AG04450 (cell line): Measurements from ENCODE around the gene DEPP1. TPM values are rescaled to one million over a fixed set of nuclear protein-coding genes. Genes with fewer than 3 reads are reported as not detected.

Experiments used
- CTCF ChIA-PET: fragments of 300-600, 350-600 bp; formaldehyde crosslinking; extraction: SDS; loops from one replicate; lab custom pipeline; 2022; ENCODE audit warnings: antibody characterized with exemption, inconsistent platforms; lab: Charles Lee
- POLR2A ChIA-PET: fragments of 350-600 bp; formaldehyde crosslinking; extraction: SDS; loops from one replicate; lab custom pipeline; 2021; ENCODE audit warnings: antibody characterized with exemption, inconsistent platforms; lab: Yijun Ruan, JAX
- DNase-seq: peaks from one replicate; pipeline ENCODE4 v3.0.0-alpha.2; 2011; ENCODE audit warnings: low read depth, low spot score
- H3K27ac ChIP-seq: one replicate; pipeline ENCODE4 v1.5.1; 2012; ENCODE audit warnings: low read depth, low read length, control low read depth
- H3K27me3 ChIP-seq: one replicate; pipeline ENCODE4 v1.6.0; 2012; ENCODE audit warnings: low read length; ENCODE audit not compliant: control insufficient read depth, insufficient read depth
- H3K4me3 ChIP-seq: 2 replicates; pipeline ENCODE4 v1.5.1; 2011; ENCODE audit warnings: mild to moderate bottlenecking, low read depth, low read length, control low read depth
- H3K9me3 ChIP-seq: 2 replicates; pipeline ENCODE4 v1.5.1; 2012; ENCODE audit warnings: low read length; ENCODE audit not compliant: control insufficient read depth, insufficient read depth
- polyA plus RNA-seq: library from polyadenylated mRNA; depleted of rRNA; stranded (reverse); fragments of >200 nt; gene quantifications from 2 replicates; pipeline ENCODE4 v1.2.3, GENCODE V29; 2011
- TF ChIP-seq, protein P1 (sequence below): IDR thresholded peaks from 2 replicates; pipeline ENCODE4 v1.5.1; 2011; ENCODE audit warnings: low read depth, low read length, control low read depth, inconsistent platforms

Gene DEPP1
- polyA plus RNA-seq, 1 experiment: 31.1 TPM

DNA sequence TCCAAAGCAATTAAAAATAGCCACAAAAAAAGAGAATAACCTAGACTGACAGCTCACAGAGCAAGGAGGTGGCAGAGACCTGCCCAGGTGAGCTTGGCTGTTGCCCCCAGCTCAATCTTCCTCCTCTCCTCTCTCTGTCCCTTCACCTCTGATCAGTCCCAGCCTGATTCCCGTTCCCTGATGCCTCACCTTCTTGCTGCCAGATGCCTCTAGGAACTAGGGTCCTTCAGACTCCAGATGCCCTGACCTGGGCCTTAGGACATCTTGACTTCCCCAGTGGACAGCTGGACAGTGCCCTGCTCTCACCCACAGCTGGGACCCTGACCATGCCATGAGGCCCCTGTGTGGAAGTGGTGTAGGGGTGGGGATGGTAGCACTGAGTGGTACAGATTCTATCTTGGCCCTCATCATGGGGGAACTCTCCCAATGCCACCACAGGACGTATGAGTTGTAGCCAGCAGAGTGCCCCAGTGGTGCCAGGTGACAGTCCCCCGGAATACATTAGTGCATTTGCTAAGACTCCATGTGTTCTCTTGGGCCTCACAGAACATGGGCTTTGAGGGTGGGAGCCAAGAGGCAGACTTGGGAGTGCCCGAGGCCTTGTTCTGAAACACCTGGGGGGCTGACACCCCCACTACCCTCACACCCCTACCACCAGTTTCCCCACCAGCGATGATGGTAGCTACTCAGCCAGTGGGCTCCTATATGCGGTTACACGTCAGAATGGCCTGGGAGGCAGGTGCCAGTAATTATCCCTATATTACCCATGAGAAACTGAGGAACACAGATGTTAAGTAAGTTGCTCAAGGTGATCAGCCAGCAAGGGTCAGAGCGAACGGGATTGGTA is 2.0 kb downstream of the DEPP1 start:
- Histone ChIP-seq H3K27ac (peak overlapping the region; percentile 47), H3K27me3 (no peaks in the 10 kb centered on the region), H3K9me3 (peaks cover 6% of the 10 kb centered on the region; the same call in 1 of the 2 replicates), H3K4me3 (peak overlapping the region; percentile 76)
- TF ChIP-seq, protein P1, sequence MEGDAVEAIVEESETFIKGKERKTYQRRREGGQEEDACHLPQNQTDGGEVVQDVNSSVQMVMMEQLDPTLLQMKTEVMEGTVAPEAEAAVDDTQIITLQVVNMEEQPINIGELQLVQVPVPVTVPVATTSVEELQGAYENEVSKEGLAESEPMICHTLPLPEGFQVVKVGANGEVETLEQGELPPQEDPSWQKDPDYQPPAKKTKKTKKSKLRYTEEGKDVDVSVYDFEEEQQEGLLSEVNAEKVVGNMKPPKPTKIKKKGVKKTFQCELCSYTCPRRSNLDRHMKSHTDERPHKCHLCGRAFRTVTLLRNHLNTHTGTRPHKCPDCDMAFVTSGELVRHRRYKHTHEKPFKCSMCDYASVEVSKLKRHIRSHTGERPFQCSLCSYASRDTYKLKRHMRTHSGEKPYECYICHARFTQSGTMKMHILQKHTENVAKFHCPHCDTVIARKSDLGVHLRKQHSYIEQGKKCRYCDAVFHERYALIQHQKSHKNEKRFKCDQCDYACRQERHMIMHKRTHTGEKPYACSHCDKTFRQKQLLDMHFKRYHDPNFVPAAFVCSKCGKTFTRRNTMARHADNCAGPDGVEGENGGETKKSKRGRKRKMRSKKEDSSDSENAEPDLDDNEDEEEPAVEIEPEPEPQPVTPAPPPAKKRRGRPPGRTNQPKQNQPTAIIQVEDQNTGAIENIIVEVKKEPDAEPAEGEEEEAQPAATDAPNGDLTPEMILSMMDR: no peak
- ChIA-PET CTCF (interaction anchor here (0.6 to 1.4 kb wide), 7 partner anchors 9 to 780 kb away, joined by 3 to 5 read pairs (median 3); no protein-coding TSS in a partner anchor), POLR2A (no interaction called here)
- DNase-seq: no peak

DNA sequence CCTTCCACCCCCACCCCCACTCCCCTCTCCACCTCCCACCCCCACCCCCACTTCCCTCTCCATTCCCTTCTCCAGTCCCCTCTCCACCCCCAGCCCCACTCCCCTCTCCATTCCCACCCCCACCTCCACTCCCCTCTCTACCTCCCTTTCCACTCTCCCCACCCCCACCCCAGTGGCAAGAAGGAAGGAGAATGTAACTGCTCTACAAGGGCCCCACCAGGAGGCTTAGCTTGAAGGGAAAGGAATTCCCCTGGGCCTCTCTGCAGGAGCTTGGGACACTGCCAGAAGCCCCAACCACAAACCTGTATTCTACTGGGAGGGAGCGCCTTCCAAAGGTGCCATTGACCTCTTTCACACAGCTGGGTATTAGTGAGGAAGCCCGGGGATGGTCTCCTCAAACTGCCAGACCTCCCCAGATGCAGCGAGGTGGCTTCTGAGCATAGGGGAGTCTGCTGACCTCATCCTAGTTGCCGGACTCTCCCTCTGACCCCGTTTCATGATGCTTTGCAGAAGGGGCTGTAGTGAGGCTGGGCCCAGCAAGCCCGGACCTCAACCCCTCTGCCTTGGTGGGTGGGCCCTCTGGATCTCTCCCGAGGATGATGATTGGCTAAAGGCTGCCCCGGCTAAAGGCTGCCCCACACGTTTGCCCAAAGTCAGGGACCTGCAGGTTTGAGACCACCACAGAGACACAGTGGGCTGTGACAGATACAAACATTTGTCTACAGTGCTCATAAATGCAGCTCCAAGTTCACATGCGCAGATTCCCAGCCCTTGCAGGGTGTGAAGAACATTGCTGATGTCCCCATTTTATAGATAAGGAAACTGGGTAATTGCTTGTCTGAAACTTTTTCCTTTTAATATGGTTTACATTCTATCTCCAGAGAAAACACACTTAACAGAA is 2.9 kb downstream of the DEPP1 start:
- TF ChIP-seq, protein P1: no peak; the same call in 1 of the 2 replicates
- H3K27me3 ChIP-seq: no peaks in the 10 kb centered on the region
- ChIA-PET CTCF (interaction anchor here (0.6 to 1.4 kb wide), 16 partner anchors 8 to 1550 kb away, joined by 3 to 6 read pairs (median 4); no protein-coding TSS in a partner anchor), POLR2A (interaction anchor here (0.6 kb wide), 2 partner anchors 16 to 1344 kb away, joined by 3 to 5 read pairs; partner anchors contain the start of gene RASSF4)
- peak overlapping the region; percentile 76 for H3K4me3 ChIP-seq
- peaks cover 6% of the 10 kb centered on the region; the same call in 1 of the 2 replicates for H3K9me3 ChIP-seq
- DNase-seq: no peak
- peak overlapping the region; percentile 47 for H3K27ac ChIP-seq

DNA sequence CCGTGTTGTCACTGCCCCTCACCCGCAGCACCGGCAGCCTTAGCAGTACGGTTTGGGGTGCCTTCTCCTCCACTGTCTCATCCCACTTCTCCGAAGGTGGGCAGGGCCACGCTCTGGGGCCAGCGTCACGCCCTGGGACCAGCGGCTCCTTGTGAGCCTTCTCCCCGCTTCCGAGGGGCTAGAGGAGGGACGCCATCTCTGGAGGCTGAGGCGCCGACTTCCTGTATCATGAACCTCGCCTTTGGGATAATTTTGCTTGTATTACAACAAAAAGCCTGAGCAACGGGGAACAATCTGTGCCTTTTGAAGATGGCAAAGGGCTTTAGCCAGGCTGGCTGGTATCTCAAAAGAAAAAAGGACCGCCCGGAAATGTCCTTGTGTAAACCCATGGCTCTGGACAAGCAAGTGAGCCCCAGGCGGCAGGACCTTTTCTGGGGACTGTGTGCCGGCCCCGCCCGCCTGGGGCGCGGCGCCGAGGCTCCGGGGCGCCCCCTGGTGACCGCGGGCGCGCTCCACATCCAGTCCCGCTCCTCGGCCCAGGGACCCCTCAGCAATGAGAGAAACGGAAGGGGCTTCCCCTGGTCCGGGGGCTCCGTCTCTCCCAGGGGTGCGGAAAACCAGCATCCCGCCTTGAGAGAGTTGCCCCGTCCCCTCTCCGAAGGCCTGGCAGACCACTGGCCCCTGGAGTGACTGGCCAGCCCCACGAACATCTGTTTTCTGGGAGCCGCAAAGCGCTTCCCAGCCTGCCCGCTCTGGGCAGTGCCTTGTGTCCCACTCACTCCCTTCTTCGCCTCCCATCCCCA is 3.8 kb downstream of the DEPP1 start:
- Histone ChIP-seq H3K4me3 (peak overlapping the region; percentile 50), H3K9me3 (peaks cover 6% of the 10 kb centered on the region; the same call in 1 of the 2 replicates), H3K27ac (peak overlapping the region; percentile 78), H3K27me3 (no peaks in the 10 kb centered on the region)
- ChIA-PET POLR2A (no interaction called here), CTCF (interaction anchor here (0.6 to 2.3 kb wide), 10 partner anchors 9 to 1549 kb away, joined by 3 to 10 read pairs (median 4); no protein-coding TSS in a partner anchor)
- no peak for DNase-seq
- TF ChIP-seq, protein P1: peak; percentile 77

DNA sequence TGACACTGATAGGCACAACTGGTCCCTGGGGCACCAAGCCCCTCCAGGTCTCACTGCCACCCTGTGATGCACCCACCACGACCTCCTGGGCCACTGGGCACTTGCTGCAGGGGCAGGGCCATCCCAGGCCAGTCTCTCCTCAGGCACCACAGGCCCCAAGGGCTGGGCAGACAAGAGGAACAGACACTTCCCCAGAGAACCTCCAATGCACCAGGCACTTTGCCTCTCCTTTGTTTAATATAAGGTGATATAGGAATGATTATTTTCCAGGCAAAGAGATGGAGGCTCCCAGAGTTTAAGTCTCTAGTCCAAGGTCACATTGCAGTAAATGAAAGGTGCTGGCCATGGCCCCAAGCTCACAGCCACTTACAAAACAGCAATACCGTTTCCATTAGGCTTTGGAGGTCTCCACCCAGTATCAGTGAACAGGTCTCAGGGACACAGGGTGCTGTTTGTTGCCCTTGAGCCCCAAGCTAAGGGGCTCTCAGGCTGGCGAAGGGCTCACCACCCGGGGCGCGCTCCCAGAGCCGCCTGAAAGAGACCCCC is 4.5 kb downstream of the DEPP1 start:
- H3K27ac ChIP-seq: no peak overlapping the region
- ChIA-PET CTCF (interaction anchor here (0.7 to 2.3 kb wide), 6 partner anchors 8 to 42 kb away, joined by 3 to 10 read pairs (median 4); no protein-coding TSS in a partner anchor), POLR2A (no interaction called here)
- no peaks in the 10 kb centered on the region for H3K27me3 ChIP-seq
- peaks cover 6% of the 10 kb centered on the region; the same call in 1 of the 2 replicates for H3K9me3 ChIP-seq
- H3K4me3 ChIP-seq: no peak overlapping the region; the same call in 1 of the 2 replicates
- TF ChIP-seq, protein P1: no peak
- DNase-seq: no peak
